CD14-positive monocyte (primary cell): ENCODE data around the gene C15orf62. TPM values are rescaled to one million over a fixed set of nuclear protein-coding genes. Genes with fewer than 3 reads are reported as not detected.

Source experiments
- DNase-seq, 3 donors: peaks; one replicate each; pipeline ENCODE4 v3.0.0-alpha.2; 2011 to 2022
- H2AFZ ChIP-seq: 2 replicates; pipeline ENCODE4 v1.6.0; 2012; ENCODE audit warnings: mild to moderate bottlenecking, low read depth, low read length, inconsistent platforms; ENCODE audit not compliant: insufficient read depth, poor library complexity, severe bottlenecking
- H3K27ac ChIP-seq, 2 donors: 1 replicate in 1 of 2; 2 replicates in 1 of 2; pipeline ENCODE4 v1.5.1; 2012 to 2013; ENCODE audit warnings: low read length in 2 of 2, control low read depth in 1 of 2, inconsistent platforms in 1 of 2, low read depth in 1 of 2, mild to moderate bottlenecking in 1 of 2
- H3K27me3 ChIP-seq, 2 donors: one replicate each; pipeline versions ENCODE4 v1.6.0 to v1.6.1; 2011 to 2013; ENCODE audit warnings: low read length in 2 of 2; ENCODE audit not compliant: control insufficient read depth in 2 of 2, insufficient read depth in 2 of 2
- H3K36me3 ChIP-seq, 2 donors: replicated peaks in 1 of 2; 1 replicate in 1 of 2; 2 replicates in 1 of 2; pipeline versions ENCODE4 v1.5.1 to v1.6.1; 2012 to 2013; ENCODE audit warnings: low read length in 2 of 2, control low read depth in 1 of 2, inconsistent platforms in 1 of 2, mild to moderate bottlenecking in 1 of 2; ENCODE audit not compliant: insufficient read depth in 2 of 2, control insufficient read depth in 1 of 2
- H3K4me1 ChIP-seq, 2 donors: 1 replicate in 1 of 2; 2 replicates in 1 of 2; pipeline versions ENCODE4 v1.5.1 to v1.6.1; 2012 to 2013; ENCODE audit warnings: low read length in 2 of 2, control low read depth in 1 of 2, inconsistent platforms in 1 of 2, mild to moderate bottlenecking in 1 of 2, moderate library complexity in 1 of 2; ENCODE audit not compliant: insufficient read depth in 2 of 2, control insufficient read depth in 1 of 2
- H3K4me2 ChIP-seq: replicated peaks from 2 replicates; pipeline ENCODE3; 2012; ENCODE audit warnings: low read length, moderate library complexity, mild to moderate bottlenecking; ENCODE audit not compliant: poor library complexity, severe bottlenecking; ENCODE audit errors: extremely low read depth
- H3K4me3 ChIP-seq, 3 experiments: fragments of 200-600 bp in 1 of 3; sonication (generic) in 1 of 3; replicated peaks in 1 of 3; 1 replicate in 2 of 3; 2 replicates in 1 of 3; pipeline ENCODE4 v1.5.1; 2011 to 2013; ENCODE audit warnings: low read length in 3 of 3, mild to moderate bottlenecking in 3 of 3, control low read depth in 2 of 3, low read depth in 2 of 3, inconsistent platforms in 1 of 3, moderate library complexity in 1 of 3
- H3K79me2 ChIP-seq: 2 replicates; pipeline ENCODE4 v1.6.0; 2012; ENCODE audit warnings: mild to moderate bottlenecking, control low read depth, inconsistent platforms, low read length, moderate library complexity; ENCODE audit not compliant: insufficient read depth
- H3K9ac ChIP-seq: 2 replicates; pipeline ENCODE4 v1.6.0; 2017; ENCODE audit warnings: low read length, mild to moderate bottlenecking; ENCODE audit not compliant: insufficient read depth, poor library complexity, severe bottlenecking
- H3K9me3 ChIP-seq, 2 donors: replicated peaks in 1 of 2; 1 replicate in 1 of 2; 2 replicates in 1 of 2; pipeline versions ENCODE4 v1.5.1 to v1.6.1; 2012 to 2013; ENCODE audit warnings: low read length in 2 of 2, control low read depth in 1 of 2; ENCODE audit not compliant: control insufficient read depth in 1 of 2, insufficient read depth in 1 of 2
- H4K20me1 ChIP-seq: 2 replicates; pipeline ENCODE4 v1.6.0; 2012; ENCODE audit warnings: mild to moderate bottlenecking, low read length, control low read depth, moderate library complexity; ENCODE audit not compliant: insufficient read depth
- H3K27ac Mint-ChIP-seq, 7 donors: one replicate each; pipeline ENCODE4 v1.8.0; 2020; ENCODE audit warnings: mild to moderate bottlenecking in 7 of 7, mixed read lengths in 7 of 7, moderate library complexity in 6 of 7, inconsistent platforms in 2 of 7
- H3K27me3 Mint-ChIP-seq, 3 donors: one replicate each; pipeline ENCODE4 v1.8.0; 2021 to 2022; ENCODE audit warnings: low read depth in 3 of 3, mild to moderate bottlenecking in 3 of 3, mixed read lengths in 3 of 3, moderate library complexity in 3 of 3, inconsistent platforms in 1 of 3
- H3K36me3 Mint-ChIP-seq, 2 donors: one replicate each; pipeline ENCODE4 v1.8.0; 2020; ENCODE audit warnings: mixed read lengths in 2 of 2, inconsistent platforms in 1 of 2, mild to moderate bottlenecking in 1 of 2
- H3K4me1 Mint-ChIP-seq: one replicate; pipeline ENCODE4 v1.8.0; 2020; ENCODE audit warnings: mild to moderate bottlenecking, mixed read lengths
- H3K4me3 Mint-ChIP-seq, 2 donors: one replicate each; pipeline ENCODE4 v1.8.0; 2020; ENCODE audit warnings: mild to moderate bottlenecking in 2 of 2, mixed read lengths in 2 of 2, moderate library complexity in 1 of 2
- H3K9me3 Mint-ChIP-seq, 7 donors: one replicate each; pipeline ENCODE4 v1.8.0; 2020 to 2022; ENCODE audit warnings: mixed read lengths in 7 of 7, mild to moderate bottlenecking in 6 of 7, moderate library complexity in 6 of 7, inconsistent platforms in 2 of 7
- CTCF ChIP-seq: fragments of 200-600 bp; IDR thresholded peaks from one replicate; pipeline ENCODE4 v1.8.0; 2022; ENCODE audit warnings: antibody characterized with exemption, mild to moderate bottlenecking
- WGBS: methylation state at CpG from one replicate; pipeline ENCODE4 v1.1.5; 2013; ENCODE audit warnings: missing lambda C conversion rate; ENCODE audit not compliant: insufficient coverage; 5-methylcytosine and 5-hydroxymethylcytosine counted together
- intact Hi-C, 2 donors: fragments of 100-400 bp; cut with micrococcal nuclease; formaldehyde crosslinking; loops; one replicate each; pipeline versions ENCODE4 v1.15.0 to v1.15.1; 2023
- polyA plus RNA-seq, 3 donors: library from polyadenylated mRNA; depleted of rRNA in 1 of 3; unstranded in 2 of 3; stranded (reverse) in 1 of 3; fragments of 300-500 nt in 2 of 3; fragments of >200 nt in 1 of 3; fragmentation: Illumina TruSeq in 2 of 3; gene quantifications; 1 replicate in 2 of 3; 2 replicates in 1 of 3; pipeline ENCODE4 v1.2.3, GENCODE V29; 2012 to 2021

Gene C15orf62
- polyA plus RNA-seq, 3 donors = 0.23 to 0.25 TPM; not detected in 1

GRCh38 chr15:40722354-40722753 lies 47.4 kb upstream of the C15orf62 start:
- Histone ChIP-seq H3K79me2 (no peaks in the 10 kb centered on the region), H3K4me2 (no peak overlapping the region), H3K4me1 (no peaks in the 10 kb centered on the region), H3K4me3 (no peak overlapping the region), H3K27me3 (no peaks in the 10 kb centered on the region), H3K36me3 (peaks cover 0 to 65% of the 10 kb centered on the region in 2 donors), H3K9me3 (no peaks in the 10 kb centered on the region), H3K9ac (no peak overlapping the region), H3K27ac (no peak overlapping the region), H2AFZ (no peak overlapping the region), H4K20me1 (no peaks in the 10 kb centered on the region)
- intact Hi-C loops = no loop called here
- Mint-ChIP-seq H3K36me3 (peaks cover 19 to 50% of the 10 kb centered on the region in 2 donors), H3K4me1 (no peaks in the 10 kb centered on the region), H3K4me3 (no peak overlapping the region), H3K27me3 (no peaks in the 10 kb centered on the region), H3K9me3 (no peaks in the 10 kb centered on the region), H3K27ac (peak overlapping the region in 3 of 7 donors; percentile 11 to 43 (median 15))
- DNase-seq = no peak
- WGBS = 100% methylated on average over 1 of the region's 4 CpGs
- TF ChIP-seq CTCF = no peak

DNA sequence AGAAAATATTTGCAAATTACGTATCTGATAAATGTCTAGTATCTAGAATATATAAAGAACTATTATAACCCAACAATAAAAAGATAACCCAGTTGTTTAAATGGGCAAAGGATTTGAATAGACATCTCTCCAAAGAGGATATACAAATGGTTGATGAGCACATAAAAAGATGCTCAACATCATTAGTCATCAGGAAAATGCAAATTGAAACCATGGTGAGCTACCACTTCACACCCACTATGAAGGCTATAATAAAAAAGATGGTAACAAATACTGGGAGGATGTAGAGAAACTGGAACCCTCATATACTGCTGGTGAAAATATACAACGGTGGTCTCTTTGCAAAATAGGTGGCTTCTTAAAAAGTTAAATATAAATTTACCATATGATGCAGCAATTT lies 46.8 kb upstream of the C15orf62 start:
- H3K9ac ChIP-seq = no peak overlapping the region
- no peaks in the 10 kb centered on the region for H4K20me1 ChIP-seq
- Mint-ChIP-seq H3K4me1 (no peaks in the 10 kb centered on the region), H3K27me3 (no peaks in the 10 kb centered on the region), H3K4me3 (no peak overlapping the region), H3K36me3 (peaks cover 21 to 46% of the 10 kb centered on the region in 2 donors), H3K27ac (no peak overlapping the region), H3K9me3 (no peaks in the 10 kb centered on the region)
- intact Hi-C loops = no loop called here
- H3K27me3 ChIP-seq = no peaks in the 10 kb centered on the region
- H3K4me2 ChIP-seq = no peak overlapping the region
- no peaks in the 10 kb centered on the region for H3K79me2 ChIP-seq
- TF ChIP-seq CTCF = no peak
- H3K9me3 ChIP-seq = no peaks in the 10 kb centered on the region
- peaks cover 0 to 59% of the 10 kb centered on the region in 2 donors for H3K36me3 ChIP-seq
- no peak overlapping the region for H3K4me3 ChIP-seq
- H2AFZ ChIP-seq = no peak overlapping the region
- no CpG with 5 or more reads among the region's 2 CpGs for WGBS
- H3K4me1 ChIP-seq = no peaks in the 10 kb centered on the region
- H3K27ac ChIP-seq = no peak overlapping the region
- no peak for DNase-seq
